GM12878 (cell line): Measurements from ENCODE around the gene ABCC11. TPM values are rescaled to one million over a fixed set of nuclear protein-coding genes. Genes with fewer than 3 reads are reported as not detected.

ENCODE experiments used
- ATAC-seq: fragments of 200-7000 bp; cut with Tn5 transposase; 3 replicates; pipeline ENCODE4 v1.9.1; 2020; ENCODE audit warnings: mild to moderate bottlenecking, moderate library complexity
- BruUV-seq: library from RNA; stranded (reverse); fragments of 400-500 nt; replicated peaks from 2 replicates; lab custom pipeline; 2021; lab: Mats Ljungman, UMichigan
- CTCF ChIA-PET: fragments of 300-600 bp; sonication (Branson Sonifier 250); formaldehyde crosslinking; extraction: SDS; loops from one replicate; lab custom pipeline; 2021; ENCODE audit warnings: inconsistent platforms; lab: Yijun Ruan, JAX
- POLR2A ChIA-PET: fragments of 350-600 bp; formaldehyde crosslinking; extraction: SDS; loops from one replicate; lab custom pipeline; 2021; ENCODE audit warnings: inconsistent platforms; lab: Charles Lee
- RAD21 ChIA-PET: fragments of 300-600 bp; sonication (Branson Sonifier 250); formaldehyde crosslinking; loops from one replicate; lab custom pipeline; 2023; ENCODE audit warnings: antibody characterized with exemption; ENCODE audit not compliant: unreplicated experiment; lab: Charles Lee
- SMC1A ChIA-PET: fragments of 300-600 bp; sonication (Branson Sonifier 250); formaldehyde crosslinking; loops from one replicate; lab custom pipeline; 2023; ENCODE audit not compliant: unreplicated experiment, uncharacterized antibody; lab: Charles Lee
- DNase-seq: peaks from one replicate; pipeline ENCODE4 v3.0.0-alpha.2; 2011; ENCODE audit warnings: low read depth, low spot score
- FAIRE-seq: peaks from 3 replicates; lab custom pipeline; 2011; peaks lifted over from hg19 to GRCh38; lab: Jason Lieb, UNC
- H2AFZ ChIP-seq: 2 replicates; pipeline ENCODE4 v1.6.0; 2011; ENCODE audit warnings: low read depth, low read length, control low read depth; ENCODE audit not compliant: control insufficient read depth
- H3K27ac ChIP-seq: 2 replicates; pipeline ENCODE4 v1.5.1; 2011; ENCODE audit warnings: control low read depth; ENCODE audit not compliant: control insufficient read depth, insufficient read depth
- H3K27me3 ChIP-seq, 2 experiments: replicated peaks in 1 of 2; 2 replicates each; pipeline versions ENCODE4 v1.6.0 to v1.6.1; 2011; ENCODE audit warnings: low read length in 1 of 2; ENCODE audit not compliant: control insufficient read depth in 2 of 2, insufficient read depth in 2 of 2
- H3K36me3 ChIP-seq, 2 experiments: 2 replicates each; pipeline ENCODE4 v1.5.1; 2011; ENCODE audit warnings: low read length in 1 of 2; ENCODE audit not compliant: control insufficient read depth in 2 of 2, insufficient read depth in 2 of 2
- H3K4me1 ChIP-seq: 2 replicates; pipeline ENCODE4 v1.6.1; 2011; ENCODE audit warnings: mild to moderate bottlenecking, low read length, moderate library complexity, mixed read lengths; ENCODE audit not compliant: control insufficient read depth, insufficient read depth
- H3K4me2 ChIP-seq: 2 replicates; pipeline ENCODE4 v1.6.0; 2011; ENCODE audit warnings: control low read depth; ENCODE audit not compliant: control insufficient read depth, insufficient read depth
- H3K4me3 ChIP-seq: fragments of 200-600 bp; sonication (generic); 2 replicates; pipeline ENCODE4 v1.5.1; 2016
- H3K79me2 ChIP-seq: 2 replicates; pipeline ENCODE4 v1.6.0; 2011; ENCODE audit warnings: low read length; ENCODE audit not compliant: control insufficient read depth, insufficient read depth
- H3K9ac ChIP-seq: 2 replicates; pipeline ENCODE4 v1.8.0; 2011; ENCODE audit warnings: low read length, control low read depth, mixed read lengths; ENCODE audit not compliant: control insufficient read depth, insufficient read depth
- H3K9me3 ChIP-seq: replicated peaks from 3 replicates; pipeline ENCODE4 v1.5.1; 2011; ENCODE audit warnings: mild to moderate bottlenecking, low read length; ENCODE audit not compliant: control insufficient read depth, insufficient read depth
- H4K20me1 ChIP-seq: 2 replicates; pipeline ENCODE4 v1.6.0; 2011; ENCODE audit not compliant: control insufficient read depth, insufficient read depth
- ATF7 ChIP-seq: fragments of 450-650 bp; IDR thresholded peaks from 2 replicates; pipeline ENCODE4 v1.6.1; 2016; ENCODE audit warnings: low read depth, mild to moderate bottlenecking
- CBX3 ChIP-seq: fragments of 200-600 bp; sonication (generic); IDR thresholded peaks from 2 replicates; pipeline ENCODE4 v1.6.1; 2016; ENCODE audit warnings: low read depth, borderline replicate concordance
- GATAD2B ChIP-seq: fragments of 450-650 bp; conservative IDR thresholded peaks from 2 replicates; pipeline ENCODE4 v1.6.1; 2017; ENCODE audit warnings: low read depth, mild to moderate bottlenecking, moderate library complexity
- IKZF1 ChIP-seq: fragments of 450-650 bp; conservative IDR thresholded peaks from 2 replicates; pipeline ENCODE4 v1.6.1; 2017; ENCODE audit warnings: antibody characterized with exemption, mild to moderate bottlenecking
- IKZF2 ChIP-seq, 2 experiments: fragments of 450-650 bp; IDR thresholded peaks; 2 replicates each; pipeline ENCODE4 v1.6.1; 2017; ENCODE audit warnings: mild to moderate bottlenecking in 2 of 2, moderate library complexity in 2 of 2
- JUNB ChIP-seq: IDR thresholded peaks from 2 replicates; pipeline ENCODE4 v1.6.1; 2016; ENCODE audit warnings: antibody characterized with exemption, mild to moderate bottlenecking
- NFIC ChIP-seq: IDR thresholded peaks from 2 replicates; pipeline ENCODE4 v1.6.1; 2012; ENCODE audit warnings: low read depth, mild to moderate bottlenecking, inconsistent platforms, low read length, moderate library complexity
- WGBS: methylation state at CpG from one replicate; pipeline ENCODE4 v1.1.6; 2016; ENCODE audit warnings: low lambda C conversion rate; ENCODE audit not compliant: insufficient replicate concordance, insufficient coverage; ENCODE audit errors: missing lambda C conversion rate; 5-methylcytosine and 5-hydroxymethylcytosine counted together
- in situ Hi-C: fragments of 300-500 bp; cut with MboI; formaldehyde crosslinking; loops from 9 replicates; pipeline ENCODE4 v1.14.3; 2018; ENCODE audit warnings: mixed read lengths
- intact Hi-C: fragments of 100-400 bp; cut with micrococcal nuclease; formaldehyde crosslinking; loops from one replicate; pipeline ENCODE4 v1.14.2; 2022; ENCODE audit not compliant: unreplicated experiment
- polyA plus RNA-seq, 11 experiments: library from polyadenylated mRNA; depleted of rRNA in 4 of 11; unstranded in 6 of 11; stranded (reverse) in 5 of 11; fragments of >200 nt; fragmentation: Nextera tagmentation in 4 of 11; fragmentation: Illumina TruSeq in 1 of 11; extraction: Ambion mirVana in 4 of 11; extraction: Trizol in 1 of 11; gene quantifications; 1 replicate in 1 of 11; 2 replicates in 10 of 11; pipeline versions ENCODE4 v1.2.1 to v1.2.3, GENCODE V29; 2011 to 2016; ENCODE audit warnings: inconsistent platforms in 2 of 11, missing spikeins in 2 of 11, low read depth in 1 of 11
- total RNA-seq, 4 experiments: library from RNA; depleted of rRNA in 3 of 4; stranded (reverse); fragments of >200 nt in 3 of 4; fragmentation: Illumina TruSeq in 1 of 4; extraction: Trizol in 1 of 4; gene quantifications; 2 replicates each; pipeline versions ENCODE4 v1.2.1 to v1.2.3, GENCODE V29; 2013 to 2021
- TF ChIP-seq, protein P1 (sequence below): IDR thresholded peaks from 2 replicates; pipeline ENCODE4 v1.6.1; 2012; ENCODE audit warnings: low read length, inconsistent platforms
- TF ChIP-seq, protein P2 (sequence below): IDR thresholded peaks from 2 replicates; pipeline ENCODE4 v1.6.1; 2011; ENCODE audit warnings: mild to moderate bottlenecking, low read depth, low read length, moderate library complexity; ENCODE audit not compliant: insufficient replicate concordance
- TF ChIP-seq, protein P3 (sequence below): fragments of 450-650 bp; IDR thresholded peaks from 2 replicates; pipeline ENCODE4 v1.6.1; 2014; ENCODE audit warnings: mild to moderate bottlenecking

ABCC11 gene
- total and polyA plus RNA-seq, 10 of the 15 experiments (the other 5 are each of a cell fraction or from before 2014, with no cell fraction given), result 0.04 to 0.20 (median 0.10) TPM; not detected in 6

DNA sequence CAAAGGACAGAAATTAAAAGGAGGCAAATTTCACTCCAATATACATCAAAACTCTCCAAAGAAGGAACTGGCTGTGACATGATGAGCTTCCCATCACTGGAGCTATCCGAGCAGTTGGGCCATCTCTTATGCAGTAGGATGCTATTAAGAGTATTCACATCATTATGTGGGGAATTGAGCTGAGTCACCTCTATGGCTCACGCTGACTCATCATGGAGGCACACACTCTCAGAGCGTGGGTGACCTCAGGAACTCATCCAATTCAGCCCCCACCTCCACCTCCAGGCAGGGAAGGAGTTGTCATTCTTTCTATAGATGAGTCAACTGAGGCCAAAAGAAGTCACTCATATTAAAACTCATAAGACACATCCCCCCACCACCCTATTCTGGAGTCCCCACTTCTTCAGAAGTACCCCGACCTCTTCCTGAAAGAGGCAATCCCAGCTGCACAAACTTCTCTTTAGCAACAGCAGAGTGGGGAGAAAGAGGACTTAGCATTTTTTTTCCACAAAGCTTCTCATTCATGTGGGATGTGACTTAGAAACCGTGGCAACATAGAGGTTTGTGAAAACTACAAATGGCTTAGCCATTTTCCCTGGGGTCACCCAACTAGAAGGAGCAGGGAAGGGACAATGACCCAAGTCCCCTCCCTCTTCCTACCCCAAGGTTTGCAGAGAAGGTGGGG lies 124.1 kb downstream of the ABCC11 start (continued):
- peak; percentile 82 for TF ChIP-seq NFIC
- TF ChIP-seq, protein P1, sequence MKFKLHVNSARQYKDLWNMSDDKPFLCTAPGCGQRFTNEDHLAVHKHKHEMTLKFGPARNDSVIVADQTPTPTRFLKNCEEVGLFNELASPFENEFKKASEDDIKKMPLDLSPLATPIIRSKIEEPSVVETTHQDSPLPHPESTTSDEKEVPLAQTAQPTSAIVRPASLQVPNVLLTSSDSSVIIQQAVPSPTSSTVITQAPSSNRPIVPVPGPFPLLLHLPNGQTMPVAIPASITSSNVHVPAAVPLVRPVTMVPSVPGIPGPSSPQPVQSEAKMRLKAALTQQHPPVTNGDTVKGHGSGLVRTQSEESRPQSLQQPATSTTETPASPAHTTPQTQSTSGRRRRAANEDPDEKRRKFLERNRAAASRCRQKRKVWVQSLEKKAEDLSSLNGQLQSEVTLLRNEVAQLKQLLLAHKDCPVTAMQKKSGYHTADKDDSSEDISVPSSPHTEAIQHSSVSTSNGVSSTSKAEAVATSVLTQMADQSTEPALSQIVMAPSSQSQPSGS, result peak; percentile 76; the same call in 1 of the 2 replicates
- TF ChIP-seq ATF7, result no peak
- TF ChIP-seq JUNB, result peak; percentile 74
- peak in 1 of 2 experiments; percentile 44; a peak in 1 of 4 replicates for TF ChIP-seq IKZF2 (IDR thresholded peaks at IDR 0.05)
- no peak for TF ChIP-seq GATAD2B
- TF ChIP-seq IKZF1, result peak; percentile 50
- no peak for TF ChIP-seq CBX3

DNA sequence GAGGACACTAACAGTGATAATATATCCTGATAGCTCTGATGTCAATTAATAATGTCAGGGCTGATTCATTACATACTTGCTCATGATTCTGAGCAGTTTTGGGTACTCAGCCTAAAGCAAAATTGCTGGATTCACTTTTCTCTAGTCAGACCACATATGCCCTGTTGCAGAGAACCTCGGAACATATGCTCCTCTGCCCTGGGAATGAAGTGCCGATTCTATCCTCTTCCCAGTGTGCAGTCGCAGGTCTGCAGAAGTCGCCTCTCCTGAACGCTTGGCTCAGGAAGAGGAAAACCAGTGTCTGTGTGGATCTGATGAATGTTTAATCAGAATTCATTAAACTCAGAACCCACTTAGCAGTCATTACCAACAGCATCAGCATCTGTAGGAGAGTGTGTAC lies 126.1 kb downstream of the ABCC11 start:
- Histone ChIP-seq H3K79me2 (no peaks in the 10 kb centered on the region), H4K20me1 (no peaks in the 10 kb centered on the region), H3K4me2 (no peak overlapping the region), H3K27me3 (no peaks in the 10 kb centered on the region), H3K9me3 (no peaks in the 10 kb centered on the region), H3K4me3 (no peak overlapping the region), H3K9ac (no peak overlapping the region), H2AFZ (no peak overlapping the region), H3K27ac (no peak overlapping the region), H3K4me1 (no peaks in the 10 kb centered on the region; the same call in 1 of the 2 replicates), H3K36me3 (no peaks in the 10 kb centered on the region)
- ChIA-PET POLR2A (no interaction called here), SMC1A (no interaction called here), RAD21 (interaction anchor here (2.4 kb wide), 1 partner anchor 66 kb away, joined by 7 read pairs; no protein-coding TSS in a partner anchor), CTCF (interaction anchor here (0.6 to 2.7 kb wide), 4 partner anchors 8 to 980 kb away, joined by 3 to 8 read pairs (median 4); no protein-coding TSS in a partner anchor)
- 90% methylated on average over 5 of the region's 5 CpGs for WGBS
- intact Hi-C loops (no loop called here), in situ Hi-C loops (no loop called here)
- no peak for TF ChIP-seq CBX3
- TF ChIP-seq, protein P2, sequence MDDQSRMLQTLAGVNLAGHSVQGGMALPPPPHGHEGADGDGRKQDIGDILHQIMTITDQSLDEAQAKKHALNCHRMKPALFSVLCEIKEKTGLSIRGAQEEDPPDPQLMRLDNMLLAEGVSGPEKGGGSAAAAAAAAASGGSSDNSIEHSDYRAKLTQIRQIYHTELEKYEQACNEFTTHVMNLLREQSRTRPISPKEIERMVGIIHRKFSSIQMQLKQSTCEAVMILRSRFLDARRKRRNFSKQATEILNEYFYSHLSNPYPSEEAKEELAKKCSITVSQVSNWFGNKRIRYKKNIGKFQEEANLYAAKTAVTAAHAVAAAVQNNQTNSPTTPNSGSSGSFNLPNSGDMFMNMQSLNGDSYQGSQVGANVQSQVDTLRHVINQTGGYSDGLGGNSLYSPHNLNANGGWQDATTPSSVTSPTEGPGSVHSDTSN, result no peak
- TF ChIP-seq, protein P3, sequence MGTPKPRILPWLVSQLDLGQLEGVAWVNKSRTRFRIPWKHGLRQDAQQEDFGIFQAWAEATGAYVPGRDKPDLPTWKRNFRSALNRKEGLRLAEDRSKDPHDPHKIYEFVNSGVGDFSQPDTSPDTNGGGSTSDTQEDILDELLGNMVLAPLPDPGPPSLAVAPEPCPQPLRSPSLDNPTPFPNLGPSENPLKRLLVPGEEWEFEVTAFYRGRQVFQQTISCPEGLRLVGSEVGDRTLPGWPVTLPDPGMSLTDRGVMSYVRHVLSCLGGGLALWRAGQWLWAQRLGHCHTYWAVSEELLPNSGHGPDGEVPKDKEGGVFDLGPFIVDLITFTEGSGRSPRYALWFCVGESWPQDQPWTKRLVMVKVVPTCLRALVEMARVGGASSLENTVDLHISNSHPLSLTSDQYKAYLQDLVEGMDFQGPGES, result no peak
- FAIRE-seq, result no peak
- no peak for DNase-seq
- no peak for ATAC-seq
- no TSS peak for BruUV-seq
